Gastroesophageal sphincter (tissue), 4 donors: ENCODE measurements around the gene APBA1. TPM values are rescaled to one million over a fixed set of nuclear protein-coding genes. Genes with fewer than 3 reads are reported as not detected.

Experiments
- ATAC-seq: fragments of 150-250 bp; one replicate; pipeline ENCODE4 v1.9.1; 2016; ENCODE audit warnings: mild to moderate bottlenecking, moderate library complexity
- H3K27ac ChIP-seq, 4 donors: fragments of 200-600 bp; sonication (generic) in 3 of 4; 1 replicate in 3 of 4; 2 replicates in 1 of 4; pipeline ENCODE4 v1.5.1; 2016 to 2019
- H3K27me3 ChIP-seq: fragments of 200-600 bp; sonication (generic); one replicate; pipeline ENCODE4 v1.5.1; 2019
- H3K36me3 ChIP-seq, 2 donors: fragments of 200-600 bp; sonication (generic); one replicate each; pipeline ENCODE4 v1.5.1; 2019; ENCODE audit warnings: control low read depth in 1 of 2
- H3K4me1 ChIP-seq, 3 donors: fragments of 200-600 bp; sonication (generic); 1 replicate in 2 of 3; 2 replicates in 1 of 3; pipeline ENCODE4 v1.5.1; 2016 to 2019; ENCODE audit warnings: control low read depth in 2 of 3
- H3K4me3 ChIP-seq, 2 donors: fragments of 200-600 bp; sonication (generic); one replicate each; pipeline ENCODE4 v1.5.1; 2019; ENCODE audit warnings: mild to moderate bottlenecking in 1 of 2, moderate library complexity in 1 of 2
- H3K9me3 ChIP-seq, 3 donors: fragments of 200-600 bp; sonication (generic); one replicate each; pipeline ENCODE4 v1.5.1; 2017 to 2019; ENCODE audit warnings: control low read depth in 2 of 3
- CTCF ChIP-seq, 4 experiments: fragments of 200-600 bp in 2 of 4; fragments of 450-650 bp in 2 of 4; sonication (generic) in 1 of 4; IDR thresholded peaks; one replicate each; pipeline ENCODE4 v1.5.1; 2017 to 2019; ENCODE audit warnings: antibody characterized with exemption in 4 of 4, mild to moderate bottlenecking in 2 of 4, moderate library complexity in 2 of 4
- EP300 ChIP-seq: sonication (generic); formaldehyde crosslinking; IDR thresholded peaks from one replicate; pipeline ENCODE4 v1.6.1; 2017; ENCODE audit warnings: antibody characterized with exemption, mild to moderate bottlenecking
- POLR2A ChIP-seq, 2 donors: fragments of 450-650 bp; IDR thresholded peaks; one replicate each; pipeline ENCODE4 v1.6.1; 2017; ENCODE audit warnings: antibody characterized with exemption in 2 of 2, mild to moderate bottlenecking in 2 of 2, moderate library complexity in 1 of 2
- POLR2AphosphoS5 ChIP-seq: sonication (generic); formaldehyde crosslinking; IDR thresholded peaks from one replicate; pipeline ENCODE4 v1.6.1; 2017; ENCODE audit warnings: antibody characterized with exemption
- WGBS, 2 donors: methylation state at CpG; one replicate each; pipeline ENCODE4 v1.1.5; 2018; ENCODE audit warnings: low coverage in 1 of 2; 5-methylcytosine and 5-hydroxymethylcytosine counted together
- total RNA-seq, 4 donors: library from RNA; depleted of rRNA; stranded (reverse); fragments of >200 nt; gene quantifications; one replicate each; pipeline ENCODE4 v1.1.0, GENCODE V29; 2016

APBA1 gene
- total RNA-seq, 4 donors from 2014 or later = 4.7 to 10.5 (median 5.8) TPM

- WGBS, 2 donors = 60 to 100% methylated on average over 1 to 2 of the region's 3 CpGs
- no peak for TF ChIP-seq POLR2A (IDR thresholded peaks at IDR 0.05)
- no peak for TF ChIP-seq POLR2AphosphoS5
- TF ChIP-seq CTCF (IDR thresholded peaks at IDR 0.05) = no peak
- TF ChIP-seq EP300 = no peak
- peaks cover 0 to 8% (median 0%) of the 10 kb centered on the region in 3 donors for H3K4me1 ChIP-seq
- no peak overlapping the region for H3K4me3 ChIP-seq
- no peaks in the 10 kb centered on the region for H3K36me3 ChIP-seq
- no peaks in the 10 kb centered on the region for H3K27me3 ChIP-seq
- no peak overlapping the region for H3K27ac ChIP-seq
- ATAC-seq = no peak
- no peaks in the 10 kb centered on the region for H3K9me3 ChIP-seq
These were observed 123.5 kb downstream of the APBA1 start for GRCh38 chr9:69548681-69549080.

- no peaks in the 10 kb centered on the region for H3K9me3 ChIP-seq
- H3K27ac ChIP-seq = no peak overlapping the region
- TF ChIP-seq POLR2A (IDR thresholded peaks at IDR 0.05) (no peak), CTCF (IDR thresholded peaks at IDR 0.05) (peak in 1 of 4 experiments; percentile 25)
- H3K4me3 ChIP-seq = no peak overlapping the region
- no peaks in the 10 kb centered on the region for H3K27me3 ChIP-seq
- 17 to 74% methylated on average over 1 to 4 of the region's 4 CpGs for WGBS, 2 donors
- ATAC-seq = no peak
- peaks cover 0 to 8% (median 0%) of the 10 kb centered on the region in 3 donors for H3K4me1 ChIP-seq
- H3K36me3 ChIP-seq = no peaks in the 10 kb centered on the region
These were observed 125.9 kb downstream of the APBA1 start for GRCh38 chr9:69546265-69546664.

GRCh38 chr9:69542942-69543704 lies 129.0 kb downstream of the APBA1 start:
- H3K4me1 ChIP-seq = no peaks in the 10 kb centered on the region
- ATAC-seq = no peak
- H3K27ac ChIP-seq = no peak overlapping the region
- no peaks in the 10 kb centered on the region for H3K36me3 ChIP-seq
- H3K9me3 ChIP-seq = no peaks in the 10 kb centered on the region
- no peak overlapping the region for H3K4me3 ChIP-seq
- whole genome bisulfite sequencing, 2 donors = 49 to 53% methylated on average over 4 of the region's 7 CpGs
- TF ChIP-seq EP300 (no peak), CTCF (IDR thresholded peaks at IDR 0.05) (no peak), POLR2AphosphoS5 (no peak), POLR2A (IDR thresholded peaks at IDR 0.05) (no peak)
- no peaks in the 10 kb centered on the region for H3K27me3 ChIP-seq

- no peaks in the 10 kb centered on the region for H3K36me3 ChIP-seq
- no peak for ATAC-seq
- WGBS, 2 donors = 88 to 95% methylated on average over 6 of the region's 6 CpGs
- no peaks in the 10 kb centered on the region for H3K9me3 ChIP-seq
- no peaks in the 10 kb centered on the region for H3K4me1 ChIP-seq
- no peak overlapping the region for H3K27ac ChIP-seq
- H3K4me3 ChIP-seq = no peak overlapping the region
- no peaks in the 10 kb centered on the region for H3K27me3 ChIP-seq
- no peak for TF ChIP-seq POLR2A (IDR thresholded peaks at IDR 0.05)
- no peak for TF ChIP-seq CTCF (IDR thresholded peaks at IDR 0.05)
- TF ChIP-seq POLR2AphosphoS5 = no peak
- TF ChIP-seq EP300 = no peak
These were observed 130.1 kb downstream of the APBA1 start for GRCh38 chr9:69542058-69542457.

- Histone ChIP-seq H3K4me1 (no peaks in the 10 kb centered on the region), H3K4me3 (no peak overlapping the region), H3K27me3 (no peaks in the 10 kb centered on the region), H3K27ac (no peak overlapping the region), H3K9me3 (no peaks in the 10 kb centered on the region), H3K36me3 (no peaks in the 10 kb centered on the region)
- WGBS, 2 donors = 40% methylated on average over 1 of the region's 1 CpG; no CpG with 5 or more reads in 1 of the 2 donors
- no peak for ATAC-seq
- TF ChIP-seq POLR2AphosphoS5 = no peak
These were observed 136.3 kb downstream of the APBA1 start for GRCh38 chr9:69535911-69536310.
